ENCODE results near the gene TUG1.

Gene TUG1

GRCh38 chr22:30949934-30950660 lies 19.0 kb upstream of the TUG1 start:
- Histone ChIP-seq H3K4me1 (ENCODE audit: insufficient read depth, low read length, poor library complexity, severe bottlenecking) (no peaks in the 10 kb centered on the region), H3K9me2 (replicated peaks; ENCODE audit: low read depth, low read length) (no peaks in the 10 kb centered on the region), H3K9me3 (ENCODE audit: insufficient read depth, low read depth, low read length) (no peaks in the 10 kb centered on the region), H3K9ac (ENCODE audit: low read depth, low read length, poor library complexity, severe bottlenecking) (no peak overlapping the region), H3K4me3 (ENCODE audit: low read length, poor library complexity, severe bottlenecking) (no peak overlapping the region), H3K79me2 (ENCODE audit: insufficient read depth, low read length) (no peaks in the 10 kb centered on the region), H2AFZ (ENCODE audit: low read length) (no peak overlapping the region), H3K36me3 (ENCODE audit: insufficient read depth, low read length) (peaks cover 55% of the 10 kb centered on the region; the same call in 1 of the 2 replicates), H3F3A (ENCODE audit: low read depth) (no peaks in the 10 kb centered on the region), H4K20me1 (ENCODE audit: insufficient read depth, low read length, poor library complexity, severe bottlenecking) (no peaks in the 10 kb centered on the region), H3K27me3 (ENCODE audit: insufficient read depth, low read length, poor library complexity, severe bottlenecking) (no peaks in the 10 kb centered on the region), H3K4me2 (ENCODE audit: low read depth, low read length, poor library complexity, severe bottlenecking) (no peak overlapping the region)
- TF ChIP-seq, protein P1, sequence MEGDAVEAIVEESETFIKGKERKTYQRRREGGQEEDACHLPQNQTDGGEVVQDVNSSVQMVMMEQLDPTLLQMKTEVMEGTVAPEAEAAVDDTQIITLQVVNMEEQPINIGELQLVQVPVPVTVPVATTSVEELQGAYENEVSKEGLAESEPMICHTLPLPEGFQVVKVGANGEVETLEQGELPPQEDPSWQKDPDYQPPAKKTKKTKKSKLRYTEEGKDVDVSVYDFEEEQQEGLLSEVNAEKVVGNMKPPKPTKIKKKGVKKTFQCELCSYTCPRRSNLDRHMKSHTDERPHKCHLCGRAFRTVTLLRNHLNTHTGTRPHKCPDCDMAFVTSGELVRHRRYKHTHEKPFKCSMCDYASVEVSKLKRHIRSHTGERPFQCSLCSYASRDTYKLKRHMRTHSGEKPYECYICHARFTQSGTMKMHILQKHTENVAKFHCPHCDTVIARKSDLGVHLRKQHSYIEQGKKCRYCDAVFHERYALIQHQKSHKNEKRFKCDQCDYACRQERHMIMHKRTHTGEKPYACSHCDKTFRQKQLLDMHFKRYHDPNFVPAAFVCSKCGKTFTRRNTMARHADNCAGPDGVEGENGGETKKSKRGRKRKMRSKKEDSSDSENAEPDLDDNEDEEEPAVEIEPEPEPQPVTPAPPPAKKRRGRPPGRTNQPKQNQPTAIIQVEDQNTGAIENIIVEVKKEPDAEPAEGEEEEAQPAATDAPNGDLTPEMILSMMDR (conservative IDR thresholded peaks at IDR 0.05; ENCODE audit: low read length) = peak; percentile 21; the same call in 1 of the 2 replicates
- TF ChIP-seq EZH2phosphoT487 (IDR thresholded peaks at IDR 0.05; ENCODE audit: borderline replicate concordance) = no peak

DNA sequence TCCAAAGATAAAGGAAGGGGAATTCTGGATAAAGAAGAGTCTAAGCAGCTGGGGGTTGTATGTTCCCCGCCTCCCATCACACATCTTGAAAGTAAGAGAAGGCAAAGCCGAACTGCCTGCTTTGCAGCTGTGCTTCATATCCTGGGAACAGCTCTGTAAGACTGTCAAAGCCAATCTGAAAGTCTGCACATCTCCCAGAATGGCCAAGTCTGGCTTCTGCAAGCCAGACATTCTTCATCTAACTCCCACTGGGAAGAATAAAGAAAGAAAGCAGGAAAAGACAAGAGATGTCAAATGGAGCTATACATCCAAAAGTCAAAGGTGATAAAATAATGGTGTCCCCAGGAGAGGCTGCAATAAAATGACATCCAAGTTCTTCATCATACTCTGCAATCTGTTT lies 15.9 kb upstream of the TUG1 start:
- H3K4me1 ChIP-seq (ENCODE audit: insufficient read depth, low read length, poor library complexity, severe bottlenecking) = no peaks in the 10 kb centered on the region
- TF ChIP-seq EZH2phosphoT487 (IDR thresholded peaks at IDR 0.05; ENCODE audit: borderline replicate concordance) = no peak
- TF ChIP-seq, protein P1 (conservative IDR thresholded peaks at IDR 0.05; ENCODE audit: low read length) = no peak

GRCh38 chr22:30955153-30955552 lies 13.9 kb upstream of the TUG1 start:
- H3K4me2 ChIP-seq (ENCODE audit: low read depth, low read length, poor library complexity, severe bottlenecking) = no peak overlapping the region
- no peaks in the 10 kb centered on the region for H3K9me3 ChIP-seq (ENCODE audit: insufficient read depth, low read depth, low read length)
- no peak overlapping the region for H3K4me3 ChIP-seq (ENCODE audit: low read length, poor library complexity, severe bottlenecking)
- H3K79me2 ChIP-seq (ENCODE audit: insufficient read depth, low read length) = no peaks in the 10 kb centered on the region
- TF ChIP-seq, protein P1 (conservative IDR thresholded peaks at IDR 0.05; ENCODE audit: low read length) = no peak
- no peak for TF ChIP-seq EZH2phosphoT487 (IDR thresholded peaks at IDR 0.05; ENCODE audit: borderline replicate concordance)
- no peaks in the 10 kb centered on the region for H3K9me2 ChIP-seq (replicated peaks; ENCODE audit: low read depth, low read length)
- no peak overlapping the region for H2AFZ ChIP-seq (ENCODE audit: low read length)
- H3K27me3 ChIP-seq (ENCODE audit: insufficient read depth, low read length, poor library complexity, severe bottlenecking) = no peaks in the 10 kb centered on the region
- peaks cover 4% of the 10 kb centered on the region for H4K20me1 ChIP-seq (ENCODE audit: insufficient read depth, low read length, poor library complexity, severe bottlenecking)
- H3K4me1 ChIP-seq (ENCODE audit: insufficient read depth, low read length, poor library complexity, severe bottlenecking) = no peaks in the 10 kb centered on the region
- H3K36me3 ChIP-seq (ENCODE audit: insufficient read depth, low read length) = peaks cover 7% of the 10 kb centered on the region; the same call in 1 of the 2 replicates
- H3K9ac ChIP-seq (ENCODE audit: low read depth, low read length, poor library complexity, severe bottlenecking) = no peak overlapping the region
- H3F3A ChIP-seq (ENCODE audit: low read depth) = no peaks in the 10 kb centered on the region

More for the DNA sequence above, 15.9 kb upstream of the TUG1 start:
- Histone ChIP-seq H3K36me3 (ENCODE audit: insufficient read depth, low read length) (peaks cover 25% of the 10 kb centered on the region; the same call in 1 of the 2 replicates), H3K9ac (ENCODE audit: low read depth, low read length, poor library complexity, severe bottlenecking) (no peak overlapping the region), H3K27me3 (ENCODE audit: insufficient read depth, low read length, poor library complexity, severe bottlenecking) (no peaks in the 10 kb centered on the region), H3F3A (ENCODE audit: low read depth) (no peaks in the 10 kb centered on the region), H3K4me2 (ENCODE audit: low read depth, low read length, poor library complexity, severe bottlenecking) (no peak overlapping the region), H2AFZ (ENCODE audit: low read length) (no peak overlapping the region), H3K4me3 (ENCODE audit: low read length, poor library complexity, severe bottlenecking) (no peak overlapping the region), H3K9me3 (ENCODE audit: insufficient read depth, low read depth, low read length) (no peaks in the 10 kb centered on the region), H3K9me2 (replicated peaks; ENCODE audit: low read depth, low read length) (no peaks in the 10 kb centered on the region), H3K79me2 (ENCODE audit: insufficient read depth, low read length) (no peaks in the 10 kb centered on the region), H4K20me1 (ENCODE audit: insufficient read depth, low read length, poor library complexity, severe bottlenecking) (peaks cover 4% of the 10 kb centered on the region)
